Left renal cortex interstitium (tissue), 4 donors: ENCODE results near the gene ADCY3. TPM values are rescaled to one million over a fixed set of nuclear protein-coding genes. Genes with fewer than 3 reads are reported as not detected.
A peak's percentile ranks its signal among the peaks of the same experiment; 100 is the strongest.
"Not testable (repeated sequence)": the region's sequence is repeated elsewhere in the genome, so short reads cannot be mapped to it uniquely, and the experiment has no call there.

Experiments
- DNase-seq, 4 donors: peaks; one replicate each; pipeline ENCODE4 v3.0.0-alpha.2; 2013; ENCODE audit warnings: low read depth in 4 of 4, low spot score in 2 of 4, missing footprints in 1 of 4
- polyA plus RNA-seq, 4 donors: library from polyadenylated mRNA; unstranded; fragments of 120-200 nt; gene quantifications; one replicate each; pipeline ENCODE4 v1.2.1, GENCODE V29; 2013; ENCODE audit not compliant: insufficient read length in 4 of 4

ADCY3 gene
- polyA plus RNA-seq, 4 donors = 20.6 to 30.3 (median 23.7) TPM

DNA sequence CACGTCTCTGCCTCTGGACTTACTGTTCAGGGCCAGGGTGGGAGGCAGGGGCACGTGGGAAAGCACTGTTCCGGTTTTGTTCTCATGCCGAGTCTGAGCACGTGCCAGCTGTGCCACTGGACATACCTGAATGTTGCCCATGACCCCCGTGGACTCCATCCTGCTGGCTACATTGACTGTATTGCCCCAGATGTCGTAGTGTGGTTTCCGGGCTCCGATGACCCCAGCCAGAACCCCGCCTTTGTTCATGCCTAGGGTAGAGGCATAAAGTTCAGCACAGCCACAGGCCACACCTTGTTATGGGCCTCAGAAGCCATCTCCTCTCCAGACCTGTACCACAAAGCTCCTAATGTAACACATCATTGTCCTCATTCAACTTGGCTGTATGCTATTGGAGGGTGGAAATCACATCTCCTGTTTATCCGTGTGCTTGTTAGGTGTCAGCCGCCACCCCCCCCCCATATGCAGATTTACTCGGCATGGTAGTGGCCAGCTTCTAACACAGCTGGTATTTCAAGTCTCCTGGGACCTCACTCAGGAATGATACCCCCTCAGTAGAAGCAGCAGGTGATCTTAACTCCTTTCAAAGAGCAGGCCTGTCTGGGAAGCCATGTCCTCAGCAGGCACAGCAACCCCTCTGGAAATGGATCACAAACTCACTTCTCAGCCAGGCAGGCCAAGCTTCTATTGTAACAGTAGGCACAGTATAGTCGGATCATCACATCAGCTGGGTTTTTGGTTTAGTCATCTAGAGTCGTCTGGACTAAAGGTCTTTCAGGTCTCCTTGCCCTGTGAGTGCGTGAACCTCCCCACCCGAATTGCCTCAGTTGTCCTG lies 99.2 kb downstream of the ADCY3 start:
- DNase-seq = no peak

DNA sequence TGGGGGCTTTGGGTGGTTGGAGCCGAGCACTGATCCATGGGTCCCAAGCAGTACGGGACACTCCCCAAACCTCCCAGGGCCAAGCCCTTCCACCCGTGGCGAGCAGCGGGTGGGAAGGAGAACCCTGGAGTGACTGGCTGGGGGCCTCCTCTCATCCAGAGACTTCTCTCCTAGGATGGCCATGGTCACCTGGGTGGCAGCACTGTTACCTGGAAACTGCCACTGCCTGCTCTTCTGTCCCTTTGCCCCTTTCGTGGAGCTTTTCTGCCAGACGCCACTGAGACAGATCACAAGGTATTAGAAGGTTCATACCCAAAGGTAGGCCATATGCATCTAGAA lies 99.9 kb downstream of the ADCY3 start:
- DNase-seq = no peak

- no peak for DNase-seq
These were observed 100.4 kb downstream of the ADCY3 start for GRCh38 chr2:24819442-24820174.

DNA sequence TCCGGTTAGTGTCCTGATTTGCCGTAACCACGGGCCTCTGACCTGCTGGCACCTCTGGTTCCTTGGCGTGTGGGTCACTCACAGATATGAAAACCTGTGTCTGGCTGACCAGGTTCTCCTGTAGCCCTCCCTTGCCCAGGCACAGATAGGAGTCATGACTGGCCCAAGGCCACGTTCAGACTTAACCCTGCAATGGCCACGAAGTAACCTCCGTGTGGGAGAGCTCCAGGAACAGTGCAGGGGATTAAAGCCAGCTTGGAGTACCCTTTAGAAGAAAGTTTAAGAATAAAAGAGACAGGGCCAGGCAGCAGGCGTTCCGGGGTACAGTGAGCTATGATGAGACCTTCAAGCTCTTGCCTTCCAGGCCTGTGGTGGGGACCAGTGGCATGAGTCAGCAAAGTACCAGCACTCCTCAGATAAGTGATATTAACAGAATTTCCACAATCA lies 101.3 kb downstream of the ADCY3 start:
- DNase-seq = no peak

- DNase-seq = no peak
These were observed 103.2 kb downstream of the ADCY3 start for GRCh38 chr2:24816884-24817283.

DNA sequence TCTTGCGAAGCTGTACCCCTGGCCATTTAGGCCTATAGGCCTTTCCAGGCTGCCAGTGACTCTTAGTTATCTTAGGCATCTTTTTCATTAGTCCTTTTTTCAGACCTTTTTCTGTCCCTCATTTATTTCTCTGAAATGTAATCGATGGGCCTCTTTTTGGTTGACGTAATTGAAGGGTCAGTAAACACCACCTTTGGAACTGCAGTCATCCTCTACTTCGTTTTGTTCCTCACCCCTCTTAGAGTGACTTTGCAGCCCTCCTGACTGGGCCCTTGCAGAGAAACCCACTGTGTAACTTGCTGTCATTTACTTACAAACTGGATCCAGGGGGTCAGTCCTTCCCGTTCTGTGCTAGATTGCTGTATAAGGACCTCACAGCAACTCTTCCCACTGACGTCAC lies 103.6 kb downstream of the ADCY3 start:
- DNase-seq = no peak

DNA sequence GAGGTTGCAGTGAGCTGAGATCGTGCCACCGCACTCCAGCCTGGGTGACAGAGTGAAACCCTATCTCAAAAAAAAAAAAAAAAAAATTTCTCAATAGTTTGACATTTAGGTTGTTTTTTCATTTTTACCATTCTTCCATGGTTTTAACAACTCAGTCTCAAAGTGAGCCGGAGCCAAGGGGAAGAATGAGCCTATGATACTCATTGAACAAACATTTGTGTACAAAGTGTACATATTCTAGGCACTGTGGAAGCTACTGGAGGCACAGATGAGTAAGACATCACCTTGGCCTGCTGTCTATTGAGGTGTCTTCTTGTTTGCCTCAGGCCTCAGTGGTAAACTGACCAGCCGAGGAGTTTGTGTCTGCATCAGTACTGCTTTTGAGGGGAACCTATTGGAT lies 104.9 kb downstream of the ADCY3 start:
- no peak for DNase-seq

GRCh38 chr2:24814516-24814915 lies 105.5 kb downstream of the ADCY3 start:
- DNase-seq = no peak

DNA sequence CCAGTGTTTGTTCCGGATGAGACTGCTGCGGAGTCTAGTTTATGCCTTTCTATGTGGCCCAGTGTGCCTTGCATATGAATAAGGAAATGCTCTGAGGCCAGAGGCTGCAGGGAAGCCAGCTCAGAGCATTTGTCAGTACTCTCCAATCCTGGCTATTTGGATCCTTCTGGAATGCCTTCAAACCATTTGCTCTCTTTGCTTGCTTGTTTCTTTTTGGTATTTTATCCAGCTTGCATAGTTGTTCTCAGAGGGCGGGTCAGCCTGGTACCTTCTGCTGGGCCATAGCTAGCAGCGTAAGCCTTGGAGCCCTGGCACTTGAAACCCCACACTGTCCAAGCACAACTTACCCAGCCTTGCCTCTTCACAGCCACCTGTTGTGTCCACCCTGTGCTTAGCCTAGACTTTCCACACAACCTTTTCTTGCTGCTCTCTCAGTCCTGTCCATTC lies 106.3 kb downstream of the ADCY3 start:
- DNase-seq = no peak

GRCh38 chr2:24809316-24810007 lies 110.6 kb downstream of the ADCY3 start:
- DNase-seq = no peak

DNA sequence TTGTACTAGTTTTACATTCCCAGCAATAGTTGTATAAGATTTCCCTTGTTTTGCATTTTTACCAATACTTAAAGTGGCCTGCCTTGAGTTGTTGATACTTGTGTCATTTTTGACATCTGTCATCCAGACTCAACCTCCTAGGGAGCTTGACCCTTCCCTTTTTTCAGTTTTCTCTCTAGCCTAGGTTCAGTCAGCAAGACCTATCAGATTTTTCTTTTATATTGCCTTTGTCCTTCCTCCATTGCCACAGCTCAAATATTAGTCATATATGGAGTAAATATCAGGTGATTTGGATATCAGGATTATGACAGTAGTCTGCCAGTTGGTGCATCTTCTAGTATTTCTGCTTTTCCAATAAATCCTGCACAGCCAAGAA lies 113.4 kb downstream of the ADCY3 start:
- DNase-seq = no peak

DNA sequence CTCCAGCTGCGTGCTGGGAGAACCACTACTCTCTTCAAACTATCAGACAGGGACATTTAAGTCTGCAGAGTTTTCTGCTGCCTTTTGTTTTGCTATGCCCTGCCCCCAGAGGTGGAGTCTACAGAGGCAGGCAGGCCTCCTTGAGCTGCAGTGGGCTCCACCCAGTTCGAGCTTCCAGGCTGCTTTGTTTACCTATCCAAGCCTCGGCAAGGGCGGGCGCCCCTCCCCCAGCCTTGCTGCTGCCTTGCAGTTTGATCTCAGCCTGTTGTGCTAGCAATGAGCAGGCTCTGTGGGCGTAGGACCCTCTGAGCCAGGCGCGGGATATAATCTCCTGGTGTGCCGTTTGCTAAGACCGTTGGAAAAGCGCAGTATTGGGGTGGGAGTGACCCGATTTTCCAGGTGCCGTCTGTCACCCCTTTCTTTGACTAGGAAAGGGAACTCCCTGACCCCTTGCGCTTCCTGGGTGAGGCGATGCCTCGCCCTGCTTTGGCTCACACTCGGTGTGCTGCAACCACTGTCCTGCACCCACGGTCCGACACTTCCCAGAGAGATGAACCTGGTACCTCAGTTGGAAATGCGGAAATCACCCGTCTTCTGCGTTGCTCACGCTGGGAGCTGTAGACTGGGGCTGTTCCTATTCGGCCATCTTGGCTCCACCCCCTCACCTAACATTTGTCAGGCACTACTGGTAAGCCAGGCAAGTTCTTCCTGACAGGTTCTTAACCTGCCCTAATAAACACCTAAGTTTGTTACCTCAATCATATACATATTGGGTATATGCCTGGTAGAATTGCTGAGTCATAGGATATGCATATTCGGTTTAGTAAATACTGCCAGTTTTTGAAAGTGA lies 114.0 kb downstream of the ADCY3 start:
- not testable (repeated sequence) for DNase-seq

GRCh38 chr2:24800487-24800886 lies 119.5 kb downstream of the ADCY3 start:
- DNase-seq = not testable (repeated sequence)

- no peak for DNase-seq
These were observed 122.4 kb downstream of the ADCY3 start for GRCh38 chr2:24797644-24798043.

- DNase-seq = peak in 1 of 4 donors; percentile 16
These were observed 126.1 kb downstream of the ADCY3 start for GRCh38 chr2:24793761-24794435.

DNA sequence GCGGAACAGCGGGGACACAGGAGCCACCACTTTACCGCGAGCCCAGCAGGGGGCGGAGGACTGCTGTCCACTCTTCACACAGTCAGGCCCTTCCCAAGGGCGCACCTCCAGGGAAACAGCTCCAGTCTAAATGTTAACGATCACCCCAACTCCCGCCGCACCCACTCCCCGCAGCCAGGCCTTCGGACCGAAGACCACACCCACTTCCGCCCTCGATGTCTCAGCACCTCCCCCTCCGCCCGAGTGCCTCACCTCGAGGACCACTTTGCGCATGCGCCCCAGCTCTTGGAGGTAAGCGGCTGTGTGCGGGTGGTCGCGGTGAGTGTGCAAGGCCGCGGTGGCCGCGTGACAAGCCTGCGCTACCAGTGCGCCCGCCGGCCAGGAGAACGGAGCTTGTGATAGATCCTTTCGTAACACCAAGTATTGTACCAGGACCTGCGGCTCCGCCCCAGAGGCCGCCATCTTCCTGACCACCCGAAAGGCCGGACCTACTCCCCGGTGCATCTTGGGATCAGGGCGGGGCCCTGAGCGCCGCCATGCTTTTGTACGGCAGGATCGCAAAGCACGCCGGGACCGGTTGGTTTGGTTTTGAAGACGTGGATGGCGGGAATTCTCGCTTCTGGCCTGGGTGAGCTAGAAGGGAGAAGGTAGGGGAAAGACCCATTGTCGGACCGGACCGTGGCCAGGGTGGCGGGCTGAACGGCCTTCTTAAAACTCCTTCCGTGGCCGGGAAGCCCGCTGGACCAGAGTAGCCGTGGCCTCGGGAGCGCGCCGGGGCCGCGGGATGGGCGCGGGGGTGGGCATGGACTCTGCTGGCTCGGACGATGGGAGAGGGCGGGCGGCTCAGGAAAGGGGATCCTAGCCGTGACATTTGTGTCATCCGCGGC lies 126.9 kb downstream of the ADCY3 start, which contains the start of the genes CENPO and PTRHD1:
CENPO (plus strand) TSS at position 552 of the 887 bp plus-strand sequence. CDS start 495 bp downstream, outside the sequence.
PTRHD1 (minus strand) TSS at position 518 of the 887 bp plus-strand sequence; CDS start at position 504, 14 bp downstream.
- peak; percentile 95 to 97 (median 96) for DNase-seq

GRCh38 chr2:24792542-24792873 lies 127.5 kb downstream of the ADCY3 start:
- no peak for DNase-seq

- DNase-seq = no peak
These were observed 128.6 kb downstream of the ADCY3 start for GRCh38 chr2:24791452-24791851.

GRCh38 chr2:24788816-24789215 lies 131.2 kb downstream of the ADCY3 start:
- no peak for DNase-seq
